ENCODE data around the gene DPH6.

GRCh38 chr15:35427496-35427895 is 118.5 kb downstream of the DPH6 start:
- TF ChIP-seq CTCF (conservative IDR thresholded peaks at IDR 0.05; ENCODE audit: low read depth, low read length) (no peak), EZH2 (IDR thresholded peaks at IDR 0.05; ENCODE audit: borderline replicate concordance, low read depth, low read length, poor library complexity, severe bottlenecking) (no peak)

Data from A673 (cell line).